SK-N-SH treated with all-trans-retinoic acid at 6 μM for 48 hours (cell line): ENCODE measurements around the gene KIF3B.
"Not testable (repeated sequence)": the region's sequence is repeated elsewhere in the genome, so short reads cannot be mapped to it uniquely, and the experiment has no call there.

Experiments used
- BACH2 ChIP-seq: fragments of 250-450 bp; sonication (Bioruptor Pico); IDR thresholded peaks from 2 replicates; pipeline ENCODE4 v1.9.0; 2021; ENCODE audit warnings: mild to moderate bottlenecking, borderline replicate concordance
- PPARA ChIP-seq: fragments of 250-450 bp; sonication (Bioruptor Pico); IDR thresholded peaks from 2 replicates; pipeline ENCODE4 v1.5.0; 2020; ENCODE audit warnings: mild to moderate bottlenecking, borderline replicate concordance
- SNAI2 ChIP-seq: fragments of 250-450 bp; sonication (Bioruptor Pico); IDR thresholded peaks from 2 replicates; pipeline ENCODE4 v1.5.0; 2020; ENCODE audit warnings: mild to moderate bottlenecking, moderate library complexity
- TCF4 ChIP-seq: fragments of 250-450 bp; sonication (Bioruptor Pico); IDR thresholded peaks from 2 replicates; pipeline ENCODE4 v1.8.0; 2021; ENCODE audit warnings: mild to moderate bottlenecking, moderate library complexity, borderline replicate concordance
- TSHZ2 ChIP-seq: fragments of 250-450 bp; sonication (Bioruptor Pico); IDR thresholded peaks from 2 replicates; pipeline ENCODE4 v1.5.0; 2020; ENCODE audit warnings: mild to moderate bottlenecking, moderate library complexity
- ZFP30 ChIP-seq: fragments of 450-650 bp; formaldehyde crosslinking; IDR thresholded peaks from 2 replicates; pipeline ENCODE4 v1.5.0; 2022; ENCODE audit warnings: mild to moderate bottlenecking, moderate library complexity
- ZNF565 ChIP-seq: fragments of 450-650 bp; formaldehyde crosslinking; conservative IDR thresholded peaks from 2 replicates; pipeline ENCODE4 v1.5.0; 2020; ENCODE audit warnings: low read depth, mild to moderate bottlenecking, moderate library complexity
- ZNF70 ChIP-seq: fragments of 450-650 bp; formaldehyde crosslinking; IDR thresholded peaks from 2 replicates; pipeline ENCODE4 v1.5.0; 2020; ENCODE audit warnings: mild to moderate bottlenecking, moderate library complexity

DNA sequence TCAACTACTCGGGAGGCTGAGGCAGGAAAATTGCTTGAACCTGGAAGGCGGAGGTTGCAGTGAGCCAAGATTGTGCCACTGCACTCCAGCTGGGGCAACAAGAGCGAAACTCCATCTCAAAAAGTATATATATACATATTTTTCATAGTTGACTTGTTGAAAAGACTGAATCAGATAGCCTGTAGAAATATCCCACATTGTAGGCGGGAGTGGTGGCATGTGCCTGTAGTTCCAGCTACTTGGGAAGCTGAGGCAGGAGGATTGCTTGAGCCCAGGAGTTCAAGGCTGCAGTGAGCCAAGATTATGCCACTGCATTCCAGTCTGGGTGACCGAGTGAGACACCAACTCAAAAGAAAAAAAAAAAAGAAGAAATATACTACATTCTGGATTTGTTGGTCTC, 46.3 kb downstream of the KIF3B start:
- not testable (repeated sequence) for TF ChIP-seq BACH2 (CRISPR knock-in tag); ZFP30 (CRISPR knock-in tag); TCF4 (CRISPR knock-in tag); PPARA; SNAI2 (CRISPR knock-in tag); ZNF70; ZNF565 (CRISPR knock-in tag); TSHZ2 (CRISPR knock-in tag)
